H9 (cell line): ENCODE data around the gene MRPL9. TPM values are rescaled to one million over a fixed set of nuclear protein-coding genes. Genes with fewer than 3 reads are reported as not detected.

Source experiments
- DNase-seq: peaks from one replicate; pipeline ENCODE4 v3.0.0-alpha.2; 2017
- H2AFZ ChIP-seq: one replicate; pipeline ENCODE4 v1.6.1; 2013; ENCODE audit warnings: mild to moderate bottlenecking, low read length, control low read depth, moderate library complexity
- H2AK5ac ChIP-seq: 2 replicates; pipeline ENCODE4 v1.6.1; 2013; ENCODE audit warnings: low read length, control low read depth, mixed read lengths; ENCODE audit not compliant: insufficient read length
- H2BK120ac ChIP-seq: one replicate; pipeline ENCODE4 v1.6.1; 2013; ENCODE audit warnings: low read depth, mild to moderate bottlenecking, low read length, control low read depth, inconsistent platforms; ENCODE audit not compliant: poor library complexity, severe bottlenecking
- H2BK12ac ChIP-seq: 2 replicates; pipeline ENCODE4 v1.6.1; 2013; ENCODE audit warnings: low read length, control low read depth, mixed read lengths, low read depth; ENCODE audit not compliant: insufficient read length
- H2BK15ac ChIP-seq: 2 replicates; pipeline ENCODE4 v1.6.1; 2013; ENCODE audit warnings: low read depth, low read length, control low read depth
- H2BK20ac ChIP-seq: one replicate; pipeline ENCODE4 v1.6.1; 2013; ENCODE audit warnings: low read depth, mild to moderate bottlenecking, low read length, control low read depth, inconsistent platforms; ENCODE audit not compliant: poor library complexity, severe bottlenecking
- H2BK5ac ChIP-seq: 2 replicates; pipeline ENCODE4 v1.6.1; 2013; ENCODE audit warnings: low read length, control low read depth, mixed read lengths; ENCODE audit not compliant: insufficient read length
- H3K14ac ChIP-seq: 2 replicates; pipeline ENCODE4 v1.6.1; 2013; ENCODE audit warnings: low read length, control low read depth; ENCODE audit not compliant: insufficient read depth
- H3K18ac ChIP-seq: 2 replicates; pipeline ENCODE4 v1.6.1; 2013; ENCODE audit warnings: low read depth, mild to moderate bottlenecking, mixed read lengths, low read length, control low read depth; ENCODE audit not compliant: insufficient read length
- H3K23ac ChIP-seq: 2 replicates; pipeline ENCODE4 v1.6.1; 2013; ENCODE audit warnings: low read length, control low read depth, mixed read lengths, low read depth; ENCODE audit not compliant: insufficient read length
- H3K23me2 ChIP-seq: 2 replicates; pipeline ENCODE4 v1.6.1; 2013; ENCODE audit warnings: low read depth, mild to moderate bottlenecking, mixed read lengths, low read length, control low read depth; ENCODE audit not compliant: insufficient read length, poor library complexity, severe bottlenecking
- H3K27ac ChIP-seq: 2 replicates; pipeline ENCODE4 v1.5.1; 2013; ENCODE audit warnings: low read length, control low read depth, mixed read lengths, low read depth; ENCODE audit not compliant: insufficient read length
- H3K27me3 ChIP-seq: 2 replicates; pipeline ENCODE4 v1.6.1; 2013; ENCODE audit warnings: low read length, control low read depth, inconsistent platforms; ENCODE audit not compliant: insufficient read depth
- H3K4ac ChIP-seq: 2 replicates; pipeline ENCODE4 v1.6.1; 2013; ENCODE audit warnings: low read depth, mild to moderate bottlenecking, control low read depth, inconsistent platforms, low read length, moderate library complexity
- H3K4me1 ChIP-seq: 2 replicates; pipeline ENCODE4 v1.6.1; 2013; ENCODE audit warnings: low read length, control low read depth, inconsistent platforms; ENCODE audit not compliant: insufficient read depth
- H3K4me2 ChIP-seq: 2 replicates; pipeline ENCODE4 v1.6.1; 2013; ENCODE audit warnings: low read length, control low read depth, mixed read lengths; ENCODE audit not compliant: insufficient read length, insufficient read depth
- H3K56ac ChIP-seq: 2 replicates; pipeline ENCODE4 v1.6.1; 2013; ENCODE audit warnings: low read depth, mild to moderate bottlenecking, mixed read lengths, low read length, control low read depth; ENCODE audit not compliant: insufficient read length
- H3K79me1 ChIP-seq: 2 replicates; pipeline ENCODE4 v1.6.1; 2013; ENCODE audit warnings: low read depth, mild to moderate bottlenecking, moderate library complexity, low read length, control low read depth, inconsistent platforms; ENCODE audit not compliant: insufficient read depth, poor library complexity, severe bottlenecking
- H3K79me2 ChIP-seq: 2 replicates; pipeline ENCODE4 v1.6.1; 2013; ENCODE audit warnings: low read length, control low read depth, inconsistent platforms; ENCODE audit not compliant: insufficient read depth
- H3K9ac ChIP-seq: 2 replicates; pipeline ENCODE4 v1.6.1; 2013; ENCODE audit warnings: low read length, control low read depth, mixed read lengths; ENCODE audit not compliant: insufficient read length; ENCODE audit errors: extremely low read depth
- H3K9me3 ChIP-seq: one replicate; pipeline ENCODE4 v1.6.1; 2013; ENCODE audit warnings: low read depth, low read length, inconsistent platforms; ENCODE audit not compliant: control insufficient read depth
- H3T11ph ChIP-seq: one replicate; pipeline ENCODE4 v1.6.1; 2013; ENCODE audit warnings: mild to moderate bottlenecking, low read length, control low read depth, inconsistent platforms
- H4K20me1 ChIP-seq: one replicate; pipeline ENCODE4 v1.6.1; 2013; ENCODE audit not compliant: control insufficient read depth, insufficient read length, insufficient read depth
- H4K5ac ChIP-seq: 2 replicates; pipeline ENCODE4 v1.6.1; 2013; ENCODE audit warnings: low read depth, mild to moderate bottlenecking, mixed read lengths, low read length, control low read depth; ENCODE audit not compliant: insufficient read length
- H4K8ac ChIP-seq: replicated peaks from 2 replicates; pipeline ENCODE4 v1.6.1; 2013; ENCODE audit warnings: low read length, control low read depth, mixed read lengths, low read depth; ENCODE audit not compliant: insufficient read length
- H4K91ac ChIP-seq: 2 replicates; pipeline ENCODE4 v1.6.1; 2013; ENCODE audit warnings: low read depth, mild to moderate bottlenecking, moderate library complexity, mixed read lengths, low read length, control low read depth; ENCODE audit not compliant: insufficient read length
- H3K27ac Mint-ChIP-seq, 3 experiments: 2 replicates in 2 of 3; 3 replicates in 1 of 3; pipeline ENCODE4 v1.8.0; 2020 to 2021; ENCODE audit warnings: mixed read lengths in 3 of 3, mild to moderate bottlenecking in 1 of 3, moderate library complexity in 1 of 3
- H3K27me3 Mint-ChIP-seq: 2 replicates; pipeline ENCODE4 v1.8.0; 2021; ENCODE audit warnings: low read depth, mild to moderate bottlenecking, moderate library complexity, mixed read lengths
- H3K36me3 Mint-ChIP-seq, 3 experiments: 2 replicates in 2 of 3; 3 replicates in 1 of 3; pipeline ENCODE4 v1.8.0; 2020 to 2021; ENCODE audit warnings: low read depth in 3 of 3, mixed read lengths in 3 of 3; ENCODE audit not compliant: insufficient read depth in 1 of 3
- H3K4me1 Mint-ChIP-seq, 2 experiments: 2 replicates each; pipeline ENCODE4 v1.8.0; 2020; ENCODE audit warnings: mixed read lengths in 2 of 2
- H3K4me3 Mint-ChIP-seq, 2 experiments: 2 replicates in 1 of 2; 3 replicates in 1 of 2; pipeline ENCODE4 v1.8.0; 2020 to 2021; ENCODE audit warnings: mild to moderate bottlenecking in 2 of 2, mixed read lengths in 2 of 2, moderate library complexity in 1 of 2
- H3K9me3 Mint-ChIP-seq, 2 experiments: 2 replicates in 1 of 2; 3 replicates in 1 of 2; pipeline ENCODE4 v1.8.0; 2020; ENCODE audit warnings: mild to moderate bottlenecking in 2 of 2, mixed read lengths in 2 of 2, moderate library complexity in 1 of 2
- WGBS: extraction: QIAGEN DNeasy Blood & Tissue Kit; methylation state at CpG from one replicate; pipeline ENCODE4 v1.1.7; 2013; ENCODE audit warnings: missing lambda C conversion rate, low lambda C conversion rate, mixed read lengths; ENCODE audit not compliant: insufficient read length; ENCODE audit errors: extremely low coverage; 5-methylcytosine and 5-hydroxymethylcytosine counted together
- total RNA-seq: library from RNA; stranded (reverse); gene quantifications from 2 replicates; pipeline ENCODE4 v1.2.1, GENCODE V29; 2021
- TF ChIP-seq, protein P1 (sequence below): fragments of 200-600 bp; sonication (generic); conservative IDR thresholded peaks from 3 replicates; pipeline ENCODE4 v1.8.0; 2021; ENCODE audit warnings: antibody characterized with exemption, mild to moderate bottlenecking

MRPL9 gene
- total RNA-seq, 1 experiment from 2014 or later: 102 TPM

- Histone ChIP-seq H2BK120ac (no peak overlapping the region), H2AK5ac (no peak overlapping the region), H3K56ac (no peak overlapping the region), H2BK15ac (no peak overlapping the region), H3K14ac (no peak overlapping the region), H2AFZ (no peak overlapping the region), H3K4me2 (peak overlapping the region; percentile 35), H4K8ac (no peak overlapping the region), H3K23ac (no peak overlapping the region), H3K18ac (no peak overlapping the region), H3K23me2 (peaks cover 3% of the 10 kb centered on the region), H2BK5ac (no peak overlapping the region), H3K4ac (no peak overlapping the region), H3K27me3 (no peaks in the 10 kb centered on the region; the same call in 1 of the 2 replicates), H2BK12ac (no peak overlapping the region), H2BK20ac (no peak overlapping the region), H3T11ph (no peak overlapping the region), H4K91ac (no peak overlapping the region), H4K5ac (no peak overlapping the region), H4K20me1 (no peaks in the 10 kb centered on the region), H3K79me1 (no peaks in the 10 kb centered on the region), H3K27ac (no peak overlapping the region), H3K9ac (no peak overlapping the region), H3K4me1 (peaks cover 5% of the 10 kb centered on the region; the same call in 1 of the 2 replicates), H3K9me3 (no peaks in the 10 kb centered on the region), H3K79me2 (no peaks in the 10 kb centered on the region)
- WGBS: no CpG with 5 or more reads among the region's 19 CpGs
- Mint-ChIP-seq H3K4me3 (peak overlapping the region in 1 of 2 experiments; percentile 6; a peak in 3 of 5 replicates), H3K9me3 (no peaks in the 10 kb centered on the region), H3K27ac (no peak overlapping the region; a peak in 1 of 7 replicates), H3K4me1 (peaks cover 36 to 42% of the 10 kb centered on the region in 2 experiments), H3K36me3 (no peaks in the 10 kb centered on the region), H3K27me3 (peaks cover 33% of the 10 kb centered on the region)
- TF ChIP-seq, protein P1, sequence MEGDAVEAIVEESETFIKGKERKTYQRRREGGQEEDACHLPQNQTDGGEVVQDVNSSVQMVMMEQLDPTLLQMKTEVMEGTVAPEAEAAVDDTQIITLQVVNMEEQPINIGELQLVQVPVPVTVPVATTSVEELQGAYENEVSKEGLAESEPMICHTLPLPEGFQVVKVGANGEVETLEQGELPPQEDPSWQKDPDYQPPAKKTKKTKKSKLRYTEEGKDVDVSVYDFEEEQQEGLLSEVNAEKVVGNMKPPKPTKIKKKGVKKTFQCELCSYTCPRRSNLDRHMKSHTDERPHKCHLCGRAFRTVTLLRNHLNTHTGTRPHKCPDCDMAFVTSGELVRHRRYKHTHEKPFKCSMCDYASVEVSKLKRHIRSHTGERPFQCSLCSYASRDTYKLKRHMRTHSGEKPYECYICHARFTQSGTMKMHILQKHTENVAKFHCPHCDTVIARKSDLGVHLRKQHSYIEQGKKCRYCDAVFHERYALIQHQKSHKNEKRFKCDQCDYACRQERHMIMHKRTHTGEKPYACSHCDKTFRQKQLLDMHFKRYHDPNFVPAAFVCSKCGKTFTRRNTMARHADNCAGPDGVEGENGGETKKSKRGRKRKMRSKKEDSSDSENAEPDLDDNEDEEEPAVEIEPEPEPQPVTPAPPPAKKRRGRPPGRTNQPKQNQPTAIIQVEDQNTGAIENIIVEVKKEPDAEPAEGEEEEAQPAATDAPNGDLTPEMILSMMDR: no peak
- DNase-seq: peak; percentile 58
Measured at GRCh38 chr1:151728151-151729054, 34.9 kb downstream of the MRPL9 start.
